NCI-H2081 (cell line): ENCODE measurements around the gene DNMT3L.
"Not testable (repeated sequence)": the region's sequence is repeated elsewhere in the genome, so short reads cannot be mapped to it uniquely, and the experiment has no call there.

ENCODE experiments used
- DNase-seq, 2 experiments: peaks; one replicate each; lab custom pipeline; 2025; lab: John Stamatoyannopoulos, UW

Gene DNMT3L

GRCh38 chr21:44261675-44262295 is at the start of gene DNMT3L:
Gene DNMT3L, minus strand, starts transcription at chr21:44261897. Its CDS starts 638 bp downstream, at chr21:44261259.
- DNase-seq = no peak

GRCh38 chr21:44310628-44311507 is 49.2 kb upstream of the DNMT3L start:
- no peak for DNase-seq

- DNase-seq = no peak
Observed at GRCh38 chr21:44306936-44307704, 45.4 kb upstream of the DNMT3L start.

- DNase-seq = no peak
Observed at GRCh38 chr21:44305691-44306090, 44.0 kb upstream of the DNMT3L start.

- DNase-seq = no peak
Observed at GRCh38 chr21:44304877-44305293, 43.2 kb upstream of the DNMT3L start.

- no peak for DNase-seq
Observed at GRCh38 chr21:44304011-44304616, 42.4 kb upstream of the DNMT3L start.

- DNase-seq = no peak
Observed at GRCh38 chr21:44303490-44303981, 41.8 kb upstream of the DNMT3L start.

- DNase-seq = not testable (repeated sequence)
Observed at GRCh38 chr21:44302573-44303401, 41.1 kb upstream of the DNMT3L start.

GRCh38 chr21:44301961-44302406 is 40.3 kb upstream of the DNMT3L start:
- no peak for DNase-seq

GRCh38 chr21:44301141-44301540 is 39.4 kb upstream of the DNMT3L start:
- DNase-seq = no peak

- DNase-seq = peak in 1 of 2 experiments; percentile 14
Observed at GRCh38 chr21:44300262-44300959, 38.7 kb upstream of the DNMT3L start.

GRCh38 chr21:44299458-44300261 is 38.0 kb upstream of the DNMT3L start, which contains the start of gene PFKL:
Gene PFKL, plus strand, starts transcription at chr21:44300053. Its CDS starts 53 bp downstream, at chr21:44300106.
- peak in 1 of 2 experiments; percentile 15 for DNase-seq

- no peak for DNase-seq
Observed at GRCh38 chr21:44299085-44299457, 37.4 kb upstream of the DNMT3L start.

- DNase-seq = no peak
Observed at GRCh38 chr21:44298301-44298700, 36.6 kb upstream of the DNMT3L start.

- peak; percentile 37 to 53 for DNase-seq
Observed at GRCh38 chr21:44297525-44298290, 36.0 kb upstream of the DNMT3L start.

- no peak for DNase-seq
Observed at GRCh38 chr21:44296916-44297315, 35.2 kb upstream of the DNMT3L start.

- no peak for DNase-seq
Observed at GRCh38 chr21:44296103-44296519, 34.4 kb upstream of the DNMT3L start.

GRCh38 chr21:44295646-44296045 is 33.9 kb upstream of the DNMT3L start:
- DNase-seq = no peak
